Stimulated activated CD4-positive, alpha-beta T cell treated with anti-CD3 and anti-CD28 coated beads, Interleukin-2, amount 100 ng/mL, for 4 hours (primary cell): Measurements from ENCODE around the gene ADAR.
A peak's percentile ranks its signal among the peaks of the same experiment; 100 is the strongest.
"Not testable (repeated sequence)": the region's sequence is repeated elsewhere in the genome, so short reads cannot be mapped to it uniquely, and the experiment has no call there.

Source experiments
- DNase-seq: peaks from one replicate; pipeline ENCODE4 v3.0.0-alpha.2; 2020; ENCODE audit warnings: low read depth

Gene ADAR

DNA sequence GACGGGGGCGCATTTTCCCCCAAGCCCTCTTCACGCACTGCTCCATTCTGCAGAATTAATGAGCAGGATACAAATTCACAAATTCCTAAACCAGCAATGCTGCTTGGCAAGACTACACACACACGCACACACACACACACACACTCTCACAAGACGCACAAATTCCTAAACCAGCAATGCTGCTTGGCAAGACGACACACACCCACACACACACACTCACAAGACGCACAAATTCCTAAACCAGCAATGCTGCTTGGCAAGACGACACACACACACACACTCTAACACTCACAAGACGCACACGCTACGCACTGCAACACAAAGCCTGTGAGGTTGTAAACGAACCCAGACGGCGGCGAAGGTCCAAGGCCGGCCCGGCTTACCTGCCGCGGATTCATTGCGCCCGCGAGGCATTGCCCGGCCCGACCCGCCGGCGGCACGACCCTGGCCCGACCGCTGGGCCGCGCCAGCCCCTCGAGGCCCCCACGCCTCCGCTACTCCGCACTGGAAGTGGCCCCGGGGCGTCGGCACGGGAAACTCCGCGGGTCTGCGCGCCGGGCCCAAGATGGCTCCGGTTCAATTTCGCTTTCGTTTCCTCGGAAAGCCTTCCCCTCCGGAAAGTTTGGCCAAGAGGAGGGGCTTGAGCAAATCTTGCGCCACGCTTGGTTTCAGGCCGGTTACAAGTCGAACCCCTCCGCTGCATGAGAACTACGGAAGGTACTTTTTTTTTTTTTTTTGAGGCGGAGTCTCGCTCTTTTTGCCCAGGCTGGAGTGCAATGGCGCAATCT, at the start of gene ADAR:
TSS of gene ADAR (minus strand) at position 578 of the 788 bp plus-strand sequence. CDS start at position 398, 180 bp downstream.
- peak; percentile 93 for DNase-seq

DNA sequence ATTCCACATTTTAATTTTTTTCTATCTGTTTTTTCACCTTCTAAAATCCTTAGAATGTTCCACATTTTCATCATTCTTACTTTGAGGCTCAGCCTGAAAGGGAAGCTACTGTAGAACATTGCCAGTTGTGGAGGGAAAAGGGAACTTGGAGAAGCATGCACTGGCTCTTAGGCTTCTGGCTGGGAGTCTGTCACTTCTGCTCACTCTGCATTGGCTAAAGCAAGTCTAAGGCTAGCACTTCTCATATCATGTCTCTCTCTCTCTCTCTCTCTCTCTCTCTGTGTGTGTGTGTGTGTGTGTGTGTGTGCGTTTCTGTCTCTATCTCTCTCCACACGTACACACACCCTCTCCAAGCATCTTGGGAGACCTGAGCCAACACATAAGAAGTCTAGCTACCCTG, 49.6 kb upstream of the ADAR start:
- DNase-seq = no peak

DNA sequence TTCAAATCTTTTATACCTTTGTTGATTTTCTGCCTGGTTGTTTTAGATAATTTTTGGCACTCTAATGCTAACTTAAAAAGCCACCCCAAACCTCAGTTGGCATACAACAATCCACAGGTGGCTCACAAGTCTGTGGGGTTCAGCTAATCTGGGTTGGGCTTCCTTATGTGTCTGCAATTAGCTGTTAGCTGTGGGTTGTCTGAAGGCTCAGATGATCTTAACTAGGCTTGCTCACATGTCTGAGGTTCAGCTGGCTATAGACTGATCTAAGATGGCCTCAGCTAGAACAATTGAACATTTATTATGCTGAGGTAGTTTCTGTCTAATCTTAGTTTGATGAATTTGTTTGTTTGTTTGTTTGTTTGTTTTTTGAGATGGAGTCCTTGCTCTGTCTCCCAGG, 44.9 kb upstream of the ADAR start:
- DNase-seq = no peak

DNA sequence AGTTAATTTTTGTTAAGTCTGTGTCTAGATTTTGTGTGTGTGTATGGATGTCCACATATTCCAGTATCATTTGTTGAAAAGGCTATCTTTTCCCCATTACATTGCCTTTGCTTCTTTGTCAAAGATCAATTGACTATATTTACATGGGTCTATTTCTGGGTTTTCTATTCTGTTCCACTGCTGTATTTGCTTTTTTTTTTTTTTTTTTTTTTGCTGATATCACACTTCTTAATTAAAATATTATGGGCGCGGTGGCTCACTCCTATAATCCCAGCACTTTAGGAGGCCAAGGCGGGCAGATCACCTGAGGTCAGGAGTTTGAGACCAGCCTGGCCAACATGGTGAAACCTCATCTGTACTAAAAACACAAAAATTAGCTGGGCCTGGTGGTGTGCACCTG, 36.7 kb upstream of the ADAR start:
- not testable (repeated sequence) for DNase-seq

DNA sequence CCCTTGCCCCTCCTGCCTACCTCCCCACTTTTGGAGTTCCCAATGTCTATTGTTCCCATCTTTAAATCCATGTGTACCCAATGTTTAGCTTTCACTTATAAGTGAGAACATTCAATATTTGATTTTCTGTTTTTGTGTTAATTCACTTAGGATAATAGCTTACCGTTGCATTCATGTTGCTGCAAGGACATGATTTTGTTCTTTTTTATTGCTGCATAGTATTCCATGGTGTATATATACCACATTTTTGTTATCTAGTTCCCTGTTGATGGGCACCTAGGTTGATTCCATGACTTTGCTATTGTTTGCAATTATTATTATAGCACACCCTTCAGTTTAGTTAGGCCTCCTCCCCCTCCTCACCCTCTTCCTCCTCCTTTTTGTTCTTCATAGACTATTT, 33.5 kb upstream of the ADAR start:
- no peak for DNase-seq

DNA sequence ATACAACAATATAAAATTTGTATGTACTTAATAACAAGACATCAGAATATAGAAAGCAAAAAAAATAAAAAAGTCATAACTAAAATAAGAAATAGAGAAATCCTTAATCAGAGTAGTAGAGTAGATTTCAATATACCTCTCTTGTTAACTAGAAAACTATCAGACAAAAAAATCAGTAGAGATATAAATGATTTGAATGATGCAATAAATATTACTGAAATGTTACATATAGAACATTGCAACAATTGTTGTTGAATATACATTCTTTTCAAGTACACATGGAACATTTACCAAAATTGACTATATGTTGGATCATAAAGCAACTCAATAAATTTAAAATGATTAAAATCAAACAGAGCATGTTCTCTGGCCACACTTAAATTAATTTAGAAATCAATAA, 31.9 kb upstream of the ADAR start:
- DNase-seq = no peak

DNA sequence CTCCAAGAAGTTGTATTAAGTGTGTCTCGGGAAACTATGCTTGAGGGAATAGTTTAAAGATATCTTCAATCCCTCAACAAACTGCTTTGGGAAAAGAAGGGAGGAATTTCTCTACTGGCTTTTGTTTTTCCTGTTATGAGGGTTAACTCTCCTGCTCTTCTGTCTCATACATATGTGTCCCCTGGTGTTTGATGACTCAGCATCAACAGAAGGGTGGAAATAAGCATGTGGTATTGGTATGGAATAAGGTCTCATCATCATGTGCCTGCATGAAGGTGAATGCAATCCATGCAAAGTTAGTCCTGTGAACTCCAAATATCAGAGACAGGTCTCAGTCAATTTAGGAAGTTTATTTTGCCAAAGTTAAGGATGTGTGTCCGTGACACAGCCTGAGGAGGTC, 27.2 kb upstream of the ADAR start:
- DNase-seq = no peak

- no peak for DNase-seq
Observed at GRCh38 chr1:154629675-154630073, 21.7 kb upstream of the ADAR start.

DNA sequence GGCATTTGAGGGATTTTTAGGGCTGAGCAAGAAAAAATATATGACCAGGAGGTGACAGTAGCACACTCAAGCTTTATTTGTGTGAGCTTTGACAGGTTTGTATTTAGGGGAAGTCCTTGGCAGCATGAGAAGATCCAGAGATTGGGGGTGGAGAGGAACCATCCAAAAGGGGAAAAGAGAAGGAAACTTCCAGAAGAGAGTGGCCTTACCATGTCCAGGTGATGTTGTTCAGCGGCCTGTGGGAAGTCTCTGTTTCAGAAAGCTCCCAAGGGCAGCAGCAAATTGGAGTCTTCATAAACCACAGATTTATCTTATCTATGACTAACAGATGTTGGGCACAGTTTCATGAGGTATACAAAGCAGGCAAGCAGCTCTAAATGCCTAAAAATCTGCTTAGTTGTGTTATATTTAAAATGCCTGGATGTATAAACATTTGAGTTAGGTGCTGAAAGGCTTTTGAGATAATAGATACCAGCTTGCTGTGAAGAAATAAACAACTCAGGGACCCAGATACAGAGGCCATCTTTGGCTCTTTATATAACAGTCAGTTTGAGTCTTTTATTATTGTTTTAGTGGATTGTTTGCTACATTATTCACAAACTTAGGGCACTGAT, 21.2 kb upstream of the ADAR start:
- DNase-seq = no peak

DNA sequence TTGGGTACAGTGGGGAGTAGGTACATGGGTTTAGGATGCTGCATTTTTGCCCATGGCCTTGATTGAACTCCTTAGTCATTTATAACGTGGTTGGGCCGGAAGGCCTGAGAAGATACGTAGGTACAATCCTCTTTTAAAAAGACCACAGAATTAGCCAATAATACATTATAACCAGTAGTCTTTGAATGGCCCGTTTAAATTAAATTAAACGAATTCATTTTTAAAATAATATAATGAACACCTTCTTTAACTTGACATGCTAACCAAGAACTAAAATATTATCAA, 20.1 kb upstream of the ADAR start:
- DNase-seq = no peak

DNA sequence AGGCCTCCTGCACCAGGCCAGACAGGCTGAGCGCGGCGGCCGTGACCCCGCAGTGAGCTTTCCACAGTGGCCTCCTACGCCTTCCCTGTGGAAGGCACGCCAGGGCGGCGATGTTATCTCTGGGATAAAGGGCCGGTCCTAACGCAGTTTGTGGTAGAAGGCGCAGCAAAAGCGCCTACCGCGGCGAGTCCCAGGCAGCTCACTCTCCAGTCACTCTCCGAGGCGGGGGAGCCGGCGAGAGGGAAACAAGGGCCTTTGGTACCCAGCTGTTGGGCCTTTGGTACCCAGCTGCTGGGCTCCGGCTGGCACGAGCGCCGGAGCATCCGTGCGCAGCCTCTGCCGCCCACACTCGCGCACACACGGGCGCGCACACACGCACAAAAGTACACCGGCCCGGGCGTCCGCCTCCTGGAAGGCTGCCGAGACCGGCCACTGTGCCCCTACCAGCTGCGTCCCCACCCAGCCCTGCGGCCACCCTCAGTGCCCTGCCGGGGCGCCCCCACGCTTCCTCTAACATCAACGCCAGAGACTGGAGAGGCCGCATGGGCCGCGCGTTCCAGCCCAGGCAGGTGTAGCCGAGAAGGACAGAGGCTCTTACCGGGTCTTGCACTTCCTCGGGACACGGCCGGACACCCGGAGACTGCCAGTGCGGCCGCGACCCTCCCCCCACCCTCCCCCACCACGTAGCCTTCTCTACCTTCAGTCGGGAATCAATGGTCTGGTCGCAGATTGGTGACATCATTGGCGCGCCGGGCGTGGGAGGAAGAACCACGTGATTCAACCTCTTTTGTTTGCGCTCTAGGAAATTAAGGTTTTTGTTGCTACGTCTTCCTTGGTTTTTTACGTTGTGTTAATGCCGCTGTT, 19.5 kb upstream of the ADAR start:
- DNase-seq = peak; percentile 86

GRCh38 chr1:154626456-154627256, 18.7 kb upstream of the ADAR start:
- no peak for DNase-seq

- no peak for DNase-seq
Observed at GRCh38 chr1:154624746-154625643, 17.0 kb upstream of the ADAR start.

DNA sequence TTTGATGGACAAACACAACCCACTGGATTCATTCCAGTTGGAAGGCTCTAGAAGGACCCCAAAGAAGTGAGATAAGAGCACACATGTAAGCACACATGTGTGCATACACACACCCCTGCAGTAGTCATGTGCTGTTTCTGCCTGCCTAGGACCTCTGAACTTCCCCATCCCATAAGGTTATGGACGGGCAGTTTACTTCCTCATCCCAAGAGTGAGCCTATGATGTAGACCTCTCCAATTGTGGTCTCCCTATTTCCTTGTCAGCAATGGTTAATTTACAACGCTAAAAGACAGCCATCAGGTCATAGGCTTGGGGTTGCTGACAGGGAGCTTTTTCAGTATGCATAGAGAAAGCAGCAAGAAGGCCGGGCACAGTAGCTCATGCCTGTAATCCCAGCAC, 15.4 kb upstream of the ADAR start:
- DNase-seq = no peak

- no peak for DNase-seq
Observed at GRCh38 chr1:154622503-154623039, 14.6 kb upstream of the ADAR start.

DNA sequence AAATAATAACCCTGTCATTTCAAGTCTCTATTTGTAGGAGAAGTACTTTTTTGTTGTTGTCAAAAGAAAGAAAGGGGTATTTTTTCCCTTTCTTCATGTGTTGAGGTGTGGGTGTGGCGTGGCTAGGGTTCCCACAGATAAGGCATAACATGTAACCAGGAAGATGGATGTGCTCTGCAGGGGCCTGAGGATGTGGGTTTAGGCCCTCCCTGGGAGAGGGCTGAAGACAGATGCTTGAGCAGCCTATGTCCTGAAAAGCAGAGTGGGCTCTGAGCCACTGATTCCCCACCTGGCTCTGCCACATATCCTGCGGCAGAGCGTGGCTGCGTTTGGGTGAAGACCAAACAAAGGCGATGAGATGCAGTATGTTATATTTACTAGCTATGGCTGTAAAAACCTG, 13.9 kb upstream of the ADAR start:
- no peak for DNase-seq

GRCh38 chr1:154620751-154621150, 12.8 kb upstream of the ADAR start:
- no peak for DNase-seq

DNA sequence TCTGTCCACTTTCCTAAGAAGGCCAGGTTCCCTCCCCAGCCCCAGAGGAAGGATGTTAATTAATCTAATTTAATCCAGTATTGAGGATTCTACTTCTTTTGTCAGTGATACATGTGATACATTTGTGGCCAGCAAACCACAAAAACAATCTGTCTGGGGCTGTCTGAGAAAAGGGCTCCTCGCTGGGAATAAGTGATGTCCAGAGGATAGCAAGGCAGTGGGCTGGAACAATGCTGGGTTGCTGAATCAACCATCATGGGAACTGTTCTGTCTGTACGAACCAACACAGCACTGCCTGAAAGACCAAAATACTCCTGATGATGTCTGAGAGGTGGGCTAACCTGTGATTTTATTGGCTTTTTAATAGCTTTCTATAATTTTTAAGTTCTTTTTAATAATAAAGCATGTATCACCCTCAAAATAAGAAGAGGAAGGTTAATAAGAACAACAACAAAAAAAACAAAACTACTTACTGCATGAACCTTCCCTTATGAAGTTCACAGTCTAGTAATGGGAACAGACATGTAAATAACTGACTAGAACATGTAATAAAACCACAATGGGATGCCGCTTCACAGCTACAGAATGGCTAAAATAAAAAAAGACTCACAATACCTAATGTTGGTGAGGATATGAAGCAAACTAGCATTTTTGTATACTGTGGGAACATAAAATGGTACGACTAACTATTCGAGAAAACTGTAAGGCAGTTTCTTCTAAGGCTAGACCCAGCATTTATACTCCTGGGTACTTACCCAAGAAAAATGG, 11.4 kb upstream of the ADAR start:
- no peak for DNase-seq

GRCh38 chr1:154616659-154617345, 8.8 kb upstream of the ADAR start:
- DNase-seq = no peak

DNA sequence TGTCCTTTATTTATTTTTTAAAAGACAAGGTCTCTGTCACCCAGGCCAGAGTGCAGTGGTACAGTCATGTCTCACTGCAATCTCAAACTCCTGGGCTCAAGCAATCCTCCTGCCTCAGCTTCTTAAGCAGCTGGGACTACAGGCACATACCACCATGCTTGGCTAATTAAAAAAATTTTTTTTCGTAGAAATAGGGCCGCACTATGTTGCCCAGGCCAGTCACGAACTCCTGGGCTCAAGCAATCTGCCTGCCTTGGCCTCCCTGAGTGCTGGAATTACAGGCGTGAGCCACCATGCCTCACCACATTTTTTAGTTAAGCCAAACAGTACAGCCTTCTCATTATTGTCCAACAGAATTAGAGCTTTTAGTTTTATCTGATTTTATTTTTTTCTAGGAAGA, 7.4 kb upstream of the ADAR start:
- no peak for DNase-seq
